H1 (cell line): ENCODE data around the gene UNC13D. TPM values are rescaled to one million over a fixed set of nuclear protein-coding genes. Genes with fewer than 3 reads are reported as not detected.

Source experiments
- CHD1 ChIP-seq: IDR thresholded peaks from 2 replicates; pipeline ENCODE4 v1.6.1; 2012; ENCODE audit warnings: low read depth, low read length, improper control_type of control experiment
- CHD2 ChIP-seq: IDR thresholded peaks from 2 replicates; pipeline ENCODE4 v1.6.1; 2012; ENCODE audit warnings: low read length, improper control_type of control experiment
- CHD7 ChIP-seq: fragments of 300-600 bp; sonication (generic); IDR thresholded peaks from 2 replicates; pipeline ENCODE4 v1.7.1; 2012; ENCODE audit warnings: low read length, moderate library complexity, mild to moderate bottlenecking, inconsistent platforms; ENCODE audit not compliant: insufficient replicate concordance
- CTCF ChIP-seq, 3 experiments: IDR thresholded peaks; 1 replicate in 2 of 3; 2 replicates in 1 of 3; pipeline versions ENCODE4 v1.5.1 to v1.6.1; 2011; ENCODE audit warnings: low read length in 3 of 3, mild to moderate bottlenecking in 3 of 3, inconsistent platforms in 2 of 3, low read depth in 1 of 3, moderate library complexity in 1 of 3; ENCODE audit not compliant: insufficient read depth in 1 of 3; ENCODE audit errors: control extremely low read depth in 1 of 3
- NRF1 ChIP-seq: IDR thresholded peaks from 2 replicates; pipeline ENCODE4 v1.6.1; 2011; ENCODE audit warnings: mild to moderate bottlenecking, low read depth, low read length, improper control_type of control experiment
- PHF8 ChIP-seq: fragments of 200-600 bp; sonication (generic); conservative IDR thresholded peaks from 2 replicates; pipeline ENCODE4 v1.7.1; 2012; ENCODE audit warnings: low read depth, mild to moderate bottlenecking, inconsistent platforms, low read length, moderate library complexity
- POLR2A ChIP-seq, 2 experiments: IDR thresholded peaks; 1 replicate in 1 of 2; 2 replicates in 1 of 2; pipeline ENCODE4 v1.6.1; 2011; ENCODE audit warnings: low read depth in 2 of 2, low read length in 2 of 2, mild to moderate bottlenecking in 2 of 2; ENCODE audit errors: control extremely low read depth in 1 of 2
- POLR2AphosphoS5 ChIP-seq: IDR thresholded peaks from 2 replicates; pipeline ENCODE4 v1.6.1; 2011; ENCODE audit warnings: low read depth, low read length
- SP4 ChIP-seq: IDR thresholded peaks from 2 replicates; pipeline ENCODE4 v1.6.1; 2012; ENCODE audit warnings: low read length, inconsistent platforms
- polyA plus RNA-seq, 7 experiments: library from polyadenylated mRNA; depleted of rRNA in 3 of 7; stranded (reverse) in 5 of 7; unstranded in 2 of 7; fragments of >200 nt in 5 of 7; fragments of 200-250 nt in 2 of 7; gene quantifications; 1 replicate in 5 of 7; 2 replicates in 1 of 7; 4 replicates in 1 of 7; pipeline versions ENCODE4 v1.2.1 to v1.2.3, GENCODE V29; 2011 to 2013; ENCODE audit warnings: missing spikeins in 2 of 7, mixed read lengths in 2 of 7
- total RNA-seq: library from RNA; stranded (reverse); fragmentation: NEBNext Ultra II Directional; extraction: Animal tissue kit (Norgen Biotek cat#: 25700); gene quantifications from 2 replicates; pipeline ENCODE4 v1.2.1, GENCODE V29; 2021

Gene UNC13D
- total and polyA plus RNA-seq, 2 of the 8 experiments (the other 6 are each of a cell fraction or from before 2014, with no cell fraction given), result 3.6 to 8.4 TPM

- TF ChIP-seq CHD7 (no peak), POLR2AphosphoS5 (no peak), CHD2 (no peak), NRF1 (no peak), SP4 (no peak), CTCF (IDR thresholded peaks at IDR 0.05; ENCODE audit: control extremely low read depth in 1 of 3, insufficient read depth in 1 of 3, low read depth in 1 of 3, low read length in 3 of 3) (no peak), CHD1 (no peak), POLR2A (IDR thresholded peaks at IDR 0.05; ENCODE audit: control extremely low read depth in 1 of 2, low read depth in 2 of 2, low read length in 2 of 2) (no peak), PHF8 (no peak)
Measured at GRCh38 chr17:75850928-75851692, 6.9 kb upstream of the UNC13D start (continued).
